GM12872 (cell line): ENCODE results near the gene SGK1.

ENCODE experiments used
- TF ChIP-seq, protein P1 (sequence below): IDR thresholded peaks from 3 replicates; pipeline ENCODE4 v1.5.1; 2011; ENCODE audit warnings: low read depth, mild to moderate bottlenecking, low read length, moderate library complexity; ENCODE audit not compliant: insufficient read depth

The SGK1 gene

DNA sequence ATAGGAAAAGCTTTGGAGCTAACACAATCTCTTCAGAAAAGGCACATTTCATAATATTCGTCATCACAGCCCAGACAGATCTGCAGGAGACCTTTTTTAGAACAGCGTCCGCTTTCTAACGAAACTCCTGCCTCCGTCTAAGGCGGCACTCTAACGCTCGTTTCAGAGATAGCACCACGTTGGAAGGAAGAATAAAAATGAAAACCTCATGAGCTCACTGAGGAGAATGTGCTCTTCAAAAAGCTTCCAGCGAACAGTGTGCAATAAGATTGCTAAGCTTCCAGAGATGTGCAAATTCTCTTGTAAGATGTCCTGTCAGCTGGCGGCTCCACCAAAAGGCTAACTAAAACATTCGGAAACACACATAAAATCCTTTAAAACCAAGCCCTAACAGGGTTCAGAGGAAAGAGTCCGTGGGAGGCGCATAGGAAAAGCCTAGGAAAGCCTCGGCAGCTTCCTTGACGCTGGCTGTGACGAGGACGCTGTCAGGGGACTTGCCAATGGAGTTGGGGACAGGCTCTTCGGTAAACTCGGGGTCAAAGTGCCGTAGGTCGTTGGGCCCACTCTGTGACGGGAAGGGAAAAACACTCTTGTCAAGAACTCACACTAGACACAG lies 147.9 kb downstream of the SGK1 start:
- TF ChIP-seq, protein P1, sequence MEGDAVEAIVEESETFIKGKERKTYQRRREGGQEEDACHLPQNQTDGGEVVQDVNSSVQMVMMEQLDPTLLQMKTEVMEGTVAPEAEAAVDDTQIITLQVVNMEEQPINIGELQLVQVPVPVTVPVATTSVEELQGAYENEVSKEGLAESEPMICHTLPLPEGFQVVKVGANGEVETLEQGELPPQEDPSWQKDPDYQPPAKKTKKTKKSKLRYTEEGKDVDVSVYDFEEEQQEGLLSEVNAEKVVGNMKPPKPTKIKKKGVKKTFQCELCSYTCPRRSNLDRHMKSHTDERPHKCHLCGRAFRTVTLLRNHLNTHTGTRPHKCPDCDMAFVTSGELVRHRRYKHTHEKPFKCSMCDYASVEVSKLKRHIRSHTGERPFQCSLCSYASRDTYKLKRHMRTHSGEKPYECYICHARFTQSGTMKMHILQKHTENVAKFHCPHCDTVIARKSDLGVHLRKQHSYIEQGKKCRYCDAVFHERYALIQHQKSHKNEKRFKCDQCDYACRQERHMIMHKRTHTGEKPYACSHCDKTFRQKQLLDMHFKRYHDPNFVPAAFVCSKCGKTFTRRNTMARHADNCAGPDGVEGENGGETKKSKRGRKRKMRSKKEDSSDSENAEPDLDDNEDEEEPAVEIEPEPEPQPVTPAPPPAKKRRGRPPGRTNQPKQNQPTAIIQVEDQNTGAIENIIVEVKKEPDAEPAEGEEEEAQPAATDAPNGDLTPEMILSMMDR, result no peak

DNA sequence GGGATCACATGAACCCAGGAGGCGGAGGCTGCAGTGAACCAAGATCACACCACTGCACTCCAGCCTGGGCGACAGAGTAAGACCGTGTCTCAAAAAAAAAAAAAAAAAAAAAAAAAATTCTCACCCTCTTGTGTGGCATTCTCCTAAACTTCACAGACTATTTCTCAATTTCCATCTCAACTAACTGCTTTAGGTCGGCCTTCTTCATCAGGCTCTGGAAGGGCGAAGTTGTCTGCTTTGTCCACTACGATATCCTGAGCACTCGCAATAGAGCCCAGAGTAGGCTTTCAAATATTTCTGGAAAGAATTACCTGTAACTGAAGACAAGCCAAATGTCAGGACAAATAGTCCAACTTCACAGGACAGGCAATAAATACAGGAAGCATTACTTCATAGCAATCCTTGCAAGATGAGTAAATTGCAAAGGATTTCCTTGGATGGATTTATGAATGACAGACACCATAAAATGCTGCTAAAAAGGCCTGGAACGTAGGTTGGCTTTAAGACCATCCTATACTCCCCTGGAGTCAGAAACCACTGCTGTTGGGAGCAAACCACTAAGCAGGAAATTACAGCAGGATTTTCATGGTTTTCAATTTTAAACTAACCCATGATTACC lies 149.2 kb downstream of the SGK1 start:
- TF ChIP-seq, protein P1, result no peak

DNA sequence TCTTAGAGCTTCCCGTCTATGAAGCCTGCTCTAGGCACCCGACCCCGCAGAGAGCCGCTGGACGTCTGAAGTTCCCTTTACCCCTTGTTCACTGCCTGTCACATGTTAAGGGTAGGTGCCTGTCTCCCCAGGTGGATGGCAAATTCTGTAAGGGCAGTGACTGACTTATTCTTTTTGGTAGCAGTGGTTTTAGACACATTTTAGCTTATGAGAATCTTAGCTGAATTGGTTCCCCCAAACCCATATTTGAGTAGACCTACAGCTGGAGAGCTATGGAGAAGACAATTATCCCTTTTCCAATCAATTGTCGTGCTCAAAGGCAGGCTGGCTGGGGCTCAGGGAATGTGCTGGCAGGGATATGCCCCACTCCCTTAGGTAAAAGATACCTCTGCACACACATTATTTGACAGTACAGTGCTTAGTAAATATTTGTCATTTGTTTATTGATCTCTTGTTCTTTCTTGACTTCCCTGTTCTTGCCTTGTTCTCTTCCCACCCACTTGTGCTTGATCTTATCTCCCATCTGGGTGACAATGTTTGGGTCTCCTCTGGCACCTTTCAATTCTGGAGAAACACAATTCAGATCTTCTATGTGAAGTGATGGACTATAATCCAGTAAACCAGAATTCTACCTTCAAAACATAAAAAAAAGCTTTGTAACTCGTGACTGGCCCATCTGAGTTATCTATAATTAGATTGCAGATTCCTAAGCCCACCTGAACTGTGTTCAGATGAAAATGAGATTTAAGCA lies 151.2 kb downstream of the SGK1 start:
- TF ChIP-seq, protein P1, result no peak

DNA sequence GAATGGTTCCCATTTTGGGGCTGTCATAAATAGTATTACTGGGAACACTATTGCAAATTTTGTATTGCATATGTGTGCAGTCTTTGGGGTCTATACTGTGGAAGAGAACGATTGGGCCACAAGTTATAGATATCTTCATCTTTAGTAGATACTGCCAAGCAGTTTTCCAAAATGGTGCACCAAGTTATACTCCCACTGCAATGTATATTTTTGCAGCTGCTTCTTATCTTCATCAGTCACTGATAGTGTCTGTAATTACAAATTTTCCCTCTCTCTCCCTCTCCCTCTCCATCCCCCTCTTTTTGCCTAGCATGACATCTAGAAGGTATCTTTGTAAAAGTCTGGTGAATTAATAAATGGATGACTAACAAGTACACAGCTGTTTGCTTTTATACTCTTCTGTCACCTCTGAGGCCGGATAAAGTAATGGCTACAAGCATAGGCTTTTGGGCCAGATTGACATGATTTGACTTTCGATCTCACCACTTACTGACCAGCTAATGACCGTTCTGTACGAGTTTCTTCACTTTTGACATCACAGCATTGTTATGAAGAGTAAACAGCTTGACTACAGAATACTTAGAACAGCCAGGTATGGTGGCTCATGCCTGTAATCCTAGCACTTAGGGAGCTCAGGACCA lies 152.2 kb downstream of the SGK1 start:
- TF ChIP-seq, protein P1, result no peak

DNA sequence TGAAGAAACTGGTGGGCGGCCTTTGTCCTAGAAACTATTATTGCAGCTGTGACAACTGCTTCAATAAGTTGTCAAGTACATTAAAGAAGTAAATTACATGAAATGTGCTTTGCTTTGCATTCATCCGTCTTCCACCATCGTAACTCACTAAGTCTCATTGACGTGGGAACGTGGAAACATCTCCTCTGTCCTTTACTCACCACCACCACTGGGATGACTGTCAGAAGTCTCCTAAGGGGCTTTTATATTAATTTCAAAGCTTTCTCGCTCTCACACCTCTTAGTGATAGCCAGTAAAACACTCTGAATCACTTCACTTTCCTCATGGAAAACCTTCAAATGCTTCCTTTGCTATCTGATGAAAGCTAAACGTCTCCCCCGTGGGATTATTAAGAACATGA lies 153.6 kb downstream of the SGK1 start:
- TF ChIP-seq, protein P1, result no peak

DNA sequence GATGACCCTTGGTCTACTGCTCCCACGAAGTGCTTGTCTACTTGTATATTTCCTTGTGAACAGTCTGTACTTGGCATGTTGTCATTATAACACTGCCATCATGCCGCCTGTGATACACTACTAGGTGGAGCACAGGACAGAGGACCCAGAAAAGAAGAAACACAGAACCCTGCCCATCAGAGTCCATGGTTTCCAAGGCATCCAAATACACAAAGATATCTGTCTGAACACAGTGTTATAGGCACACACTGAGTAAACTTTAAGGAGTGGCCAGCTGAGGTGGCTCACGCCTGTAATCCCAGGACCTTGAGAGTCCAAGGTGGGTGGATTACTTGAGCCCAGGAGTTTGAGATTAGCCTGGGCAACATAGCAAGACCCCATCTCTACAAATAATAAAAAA lies 155.0 kb downstream of the SGK1 start:
- TF ChIP-seq, protein P1, result no peak

DNA sequence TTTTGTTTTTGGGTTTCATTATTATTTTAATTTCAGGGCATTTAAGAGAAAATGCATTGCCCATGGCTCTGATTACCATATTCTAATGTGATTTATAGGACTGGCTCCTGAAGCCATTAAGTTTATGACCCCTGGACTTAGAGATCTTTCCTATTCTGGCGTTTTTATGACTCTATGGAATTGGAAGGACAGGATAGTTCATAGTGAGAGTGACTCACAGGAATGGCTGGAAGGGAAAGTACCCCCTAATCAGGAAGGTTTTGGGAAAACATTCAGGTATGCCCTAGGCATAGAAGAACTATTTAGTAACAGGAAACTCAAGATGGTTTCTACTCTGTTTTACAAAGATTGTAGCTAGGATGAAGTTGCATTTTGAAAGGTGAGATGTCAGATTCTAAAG lies 156.9 kb downstream of the SGK1 start:
- TF ChIP-seq, protein P1, result no peak
